ENCODE measurements around the gene SMG5. TPM values are rescaled to one million over a fixed set of nuclear protein-coding genes. Genes with fewer than 3 reads are reported as not detected.

Gene SMG5
- polyA plus RNA-seq, 1 experiment: 20.8 TPM

GRCh38 chr1:156257711-156258110 is 24.9 kb downstream of the SMG5 start:
- Histone ChIP-seq H3K4me3 (ENCODE audit: low read depth, low read length) (no peak overlapping the region), H3K27me3 (ENCODE audit: control insufficient read depth, insufficient read depth, low read length) (no peaks in the 10 kb centered on the region), H3K9me3 (ENCODE audit: control insufficient read depth, insufficient read depth, low read length) (no peaks in the 10 kb centered on the region), H3K27ac (ENCODE audit: low read depth, low read length) (no peak overlapping the region)
- ChIA-PET POLR2A (no interaction called here), CTCF (no interaction called here)
- no peak for DNase-seq (ENCODE audit: low read depth, low spot score)
- no peak for TF ChIP-seq CTCF (IDR thresholded peaks at IDR 0.05; ENCODE audit: low read depth, low read length)

- Histone ChIP-seq H3K27me3 (ENCODE audit: control insufficient read depth, insufficient read depth, low read length) (no peaks in the 10 kb centered on the region), H3K4me3 (ENCODE audit: low read depth, low read length) (no peak overlapping the region), H3K27ac (ENCODE audit: low read depth, low read length) (no peak overlapping the region), H3K9me3 (ENCODE audit: control insufficient read depth, insufficient read depth, low read length) (no peaks in the 10 kb centered on the region)
- CTCF ChIA-PET: interaction anchor here (1.5 to 1.7 kb wide), 2 partner anchors 65 to 66 kb away, joined by 3 to 4 read pairs; no protein-coding TSS in a partner anchor
- DNase-seq (ENCODE audit: low read depth, low spot score): no peak
- TF ChIP-seq CTCF (IDR thresholded peaks at IDR 0.05; ENCODE audit: low read depth, low read length): no peak
- POLR2A ChIA-PET: interaction anchor here (1.0 kb wide), 1 partner anchor 20 kb away, joined by 5 read pairs; no protein-coding TSS in a partner anchor
Measured at GRCh38 chr1:156253634-156254033, 29.0 kb downstream of the SMG5 start.

GRCh38 chr1:156251527-156251926 is 31.1 kb downstream of the SMG5 start:
- Histone ChIP-seq H3K27me3 (ENCODE audit: control insufficient read depth, insufficient read depth, low read length) (no peaks in the 10 kb centered on the region), H3K27ac (ENCODE audit: low read depth, low read length) (no peak overlapping the region), H3K9me3 (ENCODE audit: control insufficient read depth, insufficient read depth, low read length) (no peaks in the 10 kb centered on the region), H3K4me3 (ENCODE audit: low read depth, low read length) (no peak overlapping the region)
- TF ChIP-seq CTCF (IDR thresholded peaks at IDR 0.05; ENCODE audit: low read depth, low read length): no peak
- CTCF ChIA-PET: no interaction called here
- POLR2A ChIA-PET: interaction anchor here (1.3 kb wide), 1 partner anchor 8 kb away, joined by 4 read pairs; no protein-coding TSS in a partner anchor
- no peak for DNase-seq (ENCODE audit: low read depth, low spot score)

GRCh38 chr1:156249593-156249992 is 33.0 kb downstream of the SMG5 start:
- ChIA-PET POLR2A (interaction anchor here (1.3 kb wide), 1 partner anchor 16 kb away, joined by 4 read pairs; no protein-coding TSS in a partner anchor), CTCF (interaction anchor here (0.8 kb wide), 1 partner anchor 9 kb away, joined by 3 read pairs; no protein-coding TSS in a partner anchor)
- no peak for TF ChIP-seq CTCF (IDR thresholded peaks at IDR 0.05; ENCODE audit: low read depth, low read length)
- Histone ChIP-seq H3K27me3 (ENCODE audit: control insufficient read depth, insufficient read depth, low read length) (no peaks in the 10 kb centered on the region), H3K9me3 (ENCODE audit: control insufficient read depth, insufficient read depth, low read length) (no peaks in the 10 kb centered on the region; the same call in 1 of the 2 replicates), H3K4me3 (ENCODE audit: low read depth, low read length) (no peak overlapping the region), H3K27ac (ENCODE audit: low read depth, low read length) (no peak overlapping the region)
- no peak for DNase-seq (ENCODE audit: low read depth, low spot score)

- DNase-seq (ENCODE audit: low read depth, low spot score): no peak
- no peaks in the 10 kb centered on the region for H3K27me3 ChIP-seq (ENCODE audit: control insufficient read depth, insufficient read depth, low read length)
- H3K9me3 ChIP-seq (ENCODE audit: control insufficient read depth, insufficient read depth, low read length): no peaks in the 10 kb centered on the region; the same call in 1 of the 2 replicates
- ChIA-PET POLR2A (no interaction called here), CTCF (no interaction called here)
- H3K27ac ChIP-seq (ENCODE audit: low read depth, low read length): no peak overlapping the region
- no peak overlapping the region for H3K4me3 ChIP-seq (ENCODE audit: low read depth, low read length)
- no peak for TF ChIP-seq CTCF (IDR thresholded peaks at IDR 0.05; ENCODE audit: low read depth, low read length)
Measured at GRCh38 chr1:156248323-156248683, 34.3 kb downstream of the SMG5 start.

Data from AG04450 (cell line).